Neural cell (in vitro differentiated cells): Measurements from ENCODE around the gene MCM9.

ENCODE experiments used
- CTCF ChIP-seq: fragments of 450-650 bp; IDR thresholded peaks from 2 replicates; pipeline ENCODE4 v1.5.1; 2014; ENCODE audit warnings: antibody characterized with exemption, mild to moderate bottlenecking, moderate library complexity; ENCODE audit not compliant: poor library complexity, severe bottlenecking
- EP300 ChIP-seq: fragments of 450-650 bp; conservative IDR thresholded peaks from 2 replicates; pipeline ENCODE4 v1.6.1; 2014; ENCODE audit warnings: antibody characterized with exemption, mild to moderate bottlenecking, moderate library complexity; ENCODE audit not compliant: poor library complexity, severe bottlenecking
- EZH2 ChIP-seq: fragments of 200-600, 300-800 bp; shearing (Covaris generic), sonication (generic); IDR thresholded peaks from 2 replicates; pipeline ENCODE4 v1.6.1; 2014; ENCODE audit warnings: antibody characterized with exemption, low read length, borderline replicate concordance, mild to moderate bottlenecking; ENCODE audit not compliant: insufficient read depth, poor library complexity, severe bottlenecking
- POLR2AphosphoS5 ChIP-seq: IDR thresholded peaks from 2 replicates; pipeline ENCODE4 v1.6.1; 2012
- RAD21 ChIP-seq: fragments of 450-650 bp; conservative IDR thresholded peaks from 2 replicates; pipeline ENCODE4 v1.6.1; 2014; ENCODE audit warnings: antibody characterized with exemption, mild to moderate bottlenecking, moderate library complexity
- REST ChIP-seq: IDR thresholded peaks from 2 replicates; pipeline ENCODE4 v1.6.1; 2012; ENCODE audit warnings: borderline replicate concordance
- SMC3 ChIP-seq: fragments of 450-650 bp; conservative IDR thresholded peaks from 2 replicates; pipeline ENCODE4 v1.6.1; 2014; ENCODE audit warnings: antibody characterized with exemption, mild to moderate bottlenecking, moderate library complexity; ENCODE audit not compliant: poor library complexity
- TAF1 ChIP-seq: IDR thresholded peaks from 2 replicates; pipeline ENCODE4 v1.6.1; 2012; ENCODE audit warnings: low read depth

- no peak for TF ChIP-seq POLR2AphosphoS5
- TF ChIP-seq EP300: no peak
- no peak for TF ChIP-seq CTCF
- no peak for TF ChIP-seq EZH2
- no peak for TF ChIP-seq REST
- TF ChIP-seq TAF1: no peak
- no peak for TF ChIP-seq RAD21
- TF ChIP-seq SMC3: no peak
Observed at GRCh38 chr6:118876814-118877213, 58.1 kb downstream of the MCM9 start.
